ENCODE measurements around the gene PLAC9.

DNA sequence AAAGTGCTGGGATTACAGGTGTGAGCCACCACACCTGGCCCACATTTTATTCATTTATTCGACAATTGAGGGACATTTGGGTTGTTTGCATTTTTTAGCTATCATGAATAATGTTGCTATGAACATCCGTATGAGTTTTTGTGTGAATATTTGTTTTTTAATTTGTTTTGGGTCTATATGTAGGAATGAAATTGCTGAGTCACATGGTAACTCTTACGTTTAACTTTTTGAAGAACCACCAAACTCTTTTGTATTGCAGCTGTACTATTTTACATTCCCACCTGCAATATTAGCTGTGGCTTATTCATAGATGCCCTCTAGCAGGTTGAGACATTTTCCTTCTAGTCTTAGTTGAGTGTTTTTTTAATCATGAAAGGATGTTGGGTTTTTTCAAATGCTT, 14.4 kb downstream of the PLAC9 start:
- TF ChIP-seq PPARA (CRISPR knock-in tag; IDR thresholded peaks at IDR 0.05; ENCODE audit: borderline replicate concordance) (no peak), SNAI2 (CRISPR knock-in tag; IDR thresholded peaks at IDR 0.05) (no peak)
- TF ChIP-seq, protein P1, sequence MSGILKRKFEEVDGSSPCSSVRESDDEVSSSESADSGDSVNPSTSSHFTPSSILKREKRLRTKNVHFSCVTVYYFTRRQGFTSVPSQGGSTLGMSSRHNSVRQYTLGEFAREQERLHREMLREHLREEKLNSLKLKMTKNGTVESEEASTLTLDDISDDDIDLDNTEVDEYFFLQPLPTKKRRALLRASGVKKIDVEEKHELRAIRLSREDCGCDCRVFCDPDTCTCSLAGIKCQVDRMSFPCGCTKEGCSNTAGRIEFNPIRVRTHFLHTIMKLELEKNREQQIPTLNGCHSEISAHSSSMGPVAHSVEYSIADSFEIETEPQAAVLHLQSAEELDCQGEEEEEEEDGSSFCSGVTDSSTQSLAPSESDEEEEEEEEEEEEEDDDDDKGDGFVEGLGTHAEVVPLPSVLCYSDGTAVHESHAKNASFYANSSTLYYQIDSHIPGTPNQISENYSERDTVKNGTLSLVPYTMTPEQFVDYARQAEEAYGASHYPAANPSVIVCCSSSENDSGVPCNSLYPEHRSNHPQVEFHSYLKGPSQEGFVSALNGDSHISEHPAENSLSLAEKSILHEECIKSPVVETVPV (CRISPR knock-in tag; IDR thresholded peaks at IDR 0.05), result no peak

Data from SK-N-SH treated with all-trans-retinoic acid at 6 μM for 48 hours (cell line).